HG03442 (cell line): ENCODE data around the gene PRDM8.
"Not testable (repeated sequence)": the region's sequence is repeated elsewhere in the genome, so short reads cannot be mapped to it uniquely, and the experiment has no call there.

Source experiments
- ATAC-seq: cut with Tn5 transposase; IDR thresholded peaks from one replicate; pipeline ENCODE4 v1.9.1; 2021; ENCODE audit warnings: mild to moderate bottlenecking, moderate library complexity; ENCODE audit not compliant: unreplicated experiment

PRDM8 gene

DNA sequence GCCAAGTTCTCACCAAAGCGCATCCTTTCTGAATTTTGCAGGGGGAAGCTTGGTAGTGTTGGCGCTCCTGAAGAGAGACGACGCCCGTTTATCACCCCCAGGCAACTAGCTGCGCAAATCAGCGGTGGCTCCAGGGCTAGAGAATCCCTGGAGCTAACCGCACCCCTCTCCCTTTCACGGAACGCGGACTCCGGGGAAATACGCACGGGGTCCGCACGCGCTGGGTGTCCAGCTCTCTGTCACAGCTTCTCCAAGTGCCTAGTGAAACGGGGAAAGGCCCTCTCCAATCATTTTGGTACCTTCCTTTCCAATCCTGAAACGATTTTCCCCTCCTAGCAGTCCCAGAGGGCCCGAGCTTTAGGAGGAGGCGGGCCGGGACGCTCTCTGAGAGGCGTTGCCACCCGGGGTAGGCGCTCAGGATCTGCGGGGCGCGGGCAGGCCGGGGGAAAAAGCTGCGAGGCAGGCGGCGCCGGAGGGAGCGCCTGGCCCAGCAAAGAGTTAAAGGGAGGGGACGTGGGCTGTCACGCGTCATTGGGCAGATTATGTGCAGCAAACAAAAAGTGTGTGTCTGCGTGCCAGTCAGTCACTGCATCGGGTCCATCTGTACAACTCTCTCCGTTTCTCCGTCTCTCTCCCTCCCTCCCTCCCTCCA is at the start of gene PRDM8:
Gene PRDM8 (plus strand): TSS at position 582 of the 652 bp plus-strand sequence. CDS start 2,578 bp downstream, outside the sequence.
- ATAC-seq: no peak

DNA sequence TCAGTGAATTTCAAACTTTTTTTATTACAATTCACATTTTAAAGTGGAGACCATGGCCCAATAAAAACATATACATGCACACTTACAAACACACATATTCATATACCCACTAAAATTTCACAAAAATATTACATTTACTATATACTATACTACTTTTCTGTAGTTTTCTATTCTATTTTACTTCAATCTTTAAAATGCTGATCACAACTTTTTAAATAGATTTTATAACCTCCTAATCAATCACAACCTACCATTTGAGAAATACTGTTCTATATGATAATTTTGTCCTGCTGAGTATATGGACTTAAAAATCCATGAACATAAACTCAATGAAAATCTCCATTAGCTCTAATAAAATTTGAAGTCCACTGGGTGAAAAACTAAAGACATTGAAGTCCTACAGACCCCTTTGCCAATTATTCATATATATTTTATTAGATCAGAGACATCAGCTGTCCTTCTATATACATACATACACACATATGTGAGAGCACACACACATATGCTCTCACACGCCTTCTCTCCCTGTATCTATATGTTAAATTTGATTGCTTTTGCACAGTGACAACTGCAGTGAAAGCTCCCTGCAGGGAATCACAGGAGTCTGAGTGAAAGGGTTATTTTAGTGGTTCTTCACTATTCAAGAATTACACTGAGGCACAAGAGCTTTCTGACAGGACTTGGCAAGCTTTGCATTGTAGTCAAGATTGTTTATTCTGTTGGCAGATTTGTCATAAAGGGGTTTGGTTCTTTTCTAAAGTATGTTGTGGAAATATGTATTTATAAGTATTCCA is 46.7 kb upstream of the PRDM8 start:
- ATAC-seq: no peak

- ATAC-seq: no peak
Observed at GRCh38 chr4:80151981-80152380, 45.3 kb upstream of the PRDM8 start.

- ATAC-seq: no peak
Observed at GRCh38 chr4:80153874-80154544, 43.3 kb upstream of the PRDM8 start.

- no peak for ATAC-seq
Observed at GRCh38 chr4:80154545-80154933, 42.8 kb upstream of the PRDM8 start.

GRCh38 chr4:80155316-80155982 is 41.9 kb upstream of the PRDM8 start:
- no peak for ATAC-seq

- ATAC-seq: no peak
Observed at GRCh38 chr4:80156410-80156809, 40.9 kb upstream of the PRDM8 start.

GRCh38 chr4:80161413-80162058 is 35.8 kb upstream of the PRDM8 start:
- ATAC-seq: no peak

- no peak for ATAC-seq
Observed at GRCh38 chr4:80162418-80162817, 34.9 kb upstream of the PRDM8 start.

DNA sequence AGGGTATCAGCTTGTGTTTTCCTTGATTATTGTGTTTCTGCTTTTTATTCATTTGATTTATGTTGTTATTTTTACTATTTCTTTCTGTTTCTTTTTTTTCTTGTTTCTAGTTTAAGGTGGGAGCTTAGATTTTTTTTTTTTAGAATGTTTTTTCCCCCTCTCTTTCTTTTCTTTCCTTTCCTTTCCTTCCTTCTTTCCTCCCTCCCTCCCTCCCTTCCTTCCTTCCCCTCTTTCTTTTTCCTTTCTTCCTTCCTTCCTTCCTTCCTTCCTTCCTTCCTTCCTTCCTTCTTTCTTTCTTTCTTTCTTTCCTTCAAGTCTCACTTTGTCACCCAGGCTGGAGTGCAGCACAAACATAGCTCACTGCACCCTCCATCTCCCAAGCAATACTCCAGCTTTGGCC is 31.4 kb upstream of the PRDM8 start:
- ATAC-seq: no peak

- no peak for ATAC-seq
Observed at GRCh38 chr4:80171251-80171650, 26.1 kb upstream of the PRDM8 start.

DNA sequence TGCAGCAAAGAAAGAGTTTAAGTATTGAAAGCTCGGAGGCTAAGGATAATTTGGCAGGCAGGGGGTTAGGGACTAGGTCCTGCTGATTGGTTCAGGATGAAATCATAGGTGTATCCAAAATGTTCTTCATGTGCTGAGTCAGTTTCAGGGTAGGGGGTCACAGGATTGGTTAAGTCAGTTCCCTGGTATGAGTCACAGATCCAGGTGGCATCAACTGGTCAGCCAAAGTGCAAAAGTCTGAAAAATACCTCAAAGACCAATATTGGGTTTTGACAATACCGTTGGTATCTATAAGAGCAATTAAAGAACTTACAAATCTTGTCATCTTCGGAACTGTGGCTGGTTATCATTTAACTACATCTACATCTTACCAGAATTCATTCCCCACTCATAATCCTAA is 25.6 kb upstream of the PRDM8 start:
- no peak for ATAC-seq

GRCh38 chr4:80172203-80172602 is 25.1 kb upstream of the PRDM8 start:
- ATAC-seq: no peak

DNA sequence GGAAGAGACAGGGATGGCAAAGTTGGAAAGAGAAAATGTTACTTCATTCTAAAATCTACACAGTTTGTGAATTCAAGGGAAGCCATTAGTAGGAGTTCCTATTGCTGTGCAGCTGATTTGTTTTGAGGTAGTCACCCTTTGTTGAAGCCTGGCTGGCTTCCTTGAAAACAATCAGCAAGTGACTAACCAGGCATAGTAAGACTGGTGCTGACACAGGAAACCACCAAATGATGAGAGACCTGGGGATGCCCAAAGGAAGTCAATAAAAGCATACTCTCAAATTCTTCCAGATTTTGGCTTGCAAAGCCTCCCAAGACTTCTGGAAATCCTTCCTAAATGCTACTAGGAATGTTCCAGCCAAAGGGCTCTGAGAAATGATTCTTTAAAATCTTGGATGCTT is 23.9 kb upstream of the PRDM8 start:
- peak; percentile 97 for ATAC-seq

GRCh38 chr4:80173841-80174240 is 23.5 kb upstream of the PRDM8 start:
- no peak for ATAC-seq

- ATAC-seq: not testable (repeated sequence)
Observed at GRCh38 chr4:80177793-80178192, 19.5 kb upstream of the PRDM8 start.

GRCh38 chr4:80178964-80179363 is 18.3 kb upstream of the PRDM8 start:
- ATAC-seq: no peak

GRCh38 chr4:80179637-80180161 is 17.6 kb upstream of the PRDM8 start:
- ATAC-seq: no peak

DNA sequence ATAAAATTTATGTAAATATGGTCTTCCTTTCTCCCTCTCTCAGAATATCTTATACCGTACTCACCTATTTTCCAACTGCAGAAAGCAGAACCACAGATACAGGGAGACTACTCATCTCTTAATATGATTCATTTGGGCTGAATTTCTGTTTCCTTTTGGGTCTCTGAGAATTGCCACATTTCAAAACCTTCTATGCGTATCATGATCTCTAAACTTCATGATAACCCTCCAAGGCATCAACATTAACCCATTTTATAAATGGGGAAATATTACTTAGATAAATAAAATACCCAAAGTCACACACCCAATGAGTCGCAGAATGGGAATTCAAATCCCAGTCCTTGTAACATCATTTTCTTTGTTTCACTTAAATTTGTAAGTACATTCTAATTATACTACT is 16.6 kb upstream of the PRDM8 start:
- no peak for ATAC-seq

DNA sequence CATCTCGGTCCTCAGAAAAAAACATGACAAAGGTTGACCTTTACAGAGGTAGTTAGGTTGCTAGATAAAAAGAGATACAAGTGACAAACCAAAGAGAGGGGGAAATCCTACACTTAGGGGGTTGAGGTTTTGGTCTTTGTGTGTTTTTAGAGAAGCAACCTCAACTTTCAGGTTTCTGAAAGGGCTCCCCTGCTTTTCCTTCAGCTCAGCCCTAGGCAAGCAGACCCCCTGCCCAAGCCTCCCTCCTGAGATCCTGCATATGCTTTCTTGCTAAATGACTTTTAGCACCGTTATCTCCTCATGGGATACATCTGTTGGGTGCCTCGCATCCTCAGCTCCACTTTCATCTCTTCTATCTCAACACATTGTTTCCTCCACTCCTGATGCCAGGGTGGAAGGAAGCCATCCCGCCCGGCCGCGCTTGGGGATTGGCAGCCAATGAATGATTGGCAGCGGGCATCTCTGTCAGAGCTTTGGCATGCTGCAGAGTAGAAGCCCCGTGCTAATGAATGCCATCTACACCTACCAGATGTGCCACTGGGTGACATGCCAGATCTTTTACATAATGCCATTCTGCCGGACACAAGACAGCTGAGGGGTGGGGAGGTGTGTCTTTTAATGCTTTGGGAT is 15.0 kb upstream of the PRDM8 start:
- peak; percentile 30 for ATAC-seq
